AG04450 (cell line): ENCODE data around the gene SDC3. TPM values are rescaled to one million over a fixed set of nuclear protein-coding genes. Genes with fewer than 3 reads are reported as not detected.

Experiments
- CTCF ChIA-PET: fragments of 300-600, 350-600 bp; formaldehyde crosslinking; extraction: SDS; loops from one replicate; lab custom pipeline; 2022; ENCODE audit warnings: antibody characterized with exemption, inconsistent platforms; lab: Charles Lee
- POLR2A ChIA-PET: fragments of 350-600 bp; formaldehyde crosslinking; extraction: SDS; loops from one replicate; lab custom pipeline; 2021; ENCODE audit warnings: antibody characterized with exemption, inconsistent platforms; lab: Yijun Ruan, JAX
- DNase-seq: peaks from one replicate; pipeline ENCODE4 v3.0.0-alpha.2; 2011; ENCODE audit warnings: low read depth, low spot score
- H3K27ac ChIP-seq: one replicate; pipeline ENCODE4 v1.5.1; 2012; ENCODE audit warnings: low read depth, low read length, control low read depth
- H3K27me3 ChIP-seq: one replicate; pipeline ENCODE4 v1.6.0; 2012; ENCODE audit warnings: low read length; ENCODE audit not compliant: control insufficient read depth, insufficient read depth
- H3K4me3 ChIP-seq: 2 replicates; pipeline ENCODE4 v1.5.1; 2011; ENCODE audit warnings: mild to moderate bottlenecking, low read depth, low read length, control low read depth
- H3K9me3 ChIP-seq: 2 replicates; pipeline ENCODE4 v1.5.1; 2012; ENCODE audit warnings: low read length; ENCODE audit not compliant: control insufficient read depth, insufficient read depth
- polyA plus RNA-seq: library from polyadenylated mRNA; depleted of rRNA; stranded (reverse); fragments of >200 nt; gene quantifications from 2 replicates; pipeline ENCODE4 v1.2.3, GENCODE V29; 2011
- TF ChIP-seq, protein P1 (sequence below): IDR thresholded peaks from 2 replicates; pipeline ENCODE4 v1.5.1; 2011; ENCODE audit warnings: low read depth, low read length, control low read depth, inconsistent platforms

Gene SDC3
- polyA plus RNA-seq, 1 experiment, result 21.7 TPM

DNA sequence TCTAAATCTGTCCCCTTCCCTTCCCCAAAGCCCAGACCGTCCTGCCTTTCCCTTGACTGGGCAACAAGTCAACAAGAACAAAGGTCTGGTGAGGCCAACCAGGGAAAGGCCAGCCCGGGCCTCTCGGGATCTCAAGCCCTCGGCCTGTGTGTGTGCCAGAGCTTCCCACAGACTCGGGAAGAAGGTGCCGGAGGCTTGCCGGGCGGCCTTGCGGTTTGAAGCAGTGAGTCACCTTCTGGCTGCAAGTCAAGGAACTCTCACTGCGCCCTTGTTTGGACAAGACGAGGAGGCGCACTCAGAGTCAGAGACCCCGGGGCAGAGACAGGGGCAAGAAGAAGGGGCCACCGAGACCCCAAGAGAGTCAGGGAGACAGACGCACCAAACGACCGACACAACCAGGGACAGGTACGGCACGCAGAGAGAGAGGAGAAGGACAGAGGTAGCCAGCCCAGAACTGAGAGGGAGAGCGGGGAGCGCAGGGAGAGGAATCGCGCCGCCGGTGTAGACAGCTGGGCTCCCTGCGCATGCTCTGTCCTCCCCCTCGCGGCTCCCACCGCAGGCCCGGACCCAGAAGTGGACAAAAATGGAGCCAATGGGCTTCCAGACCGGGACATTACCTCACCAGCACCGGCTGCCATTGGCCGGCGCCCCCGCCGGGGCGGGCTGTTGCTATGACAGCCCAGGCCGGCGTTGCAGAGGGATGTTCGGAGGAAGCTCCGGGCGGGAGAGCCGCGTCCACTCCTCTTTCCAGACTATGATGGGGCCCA lies 84.4 kb downstream of the SDC3 start:
- H3K9me3 ChIP-seq, result no peaks in the 10 kb centered on the region
- H3K4me3 ChIP-seq, result peak overlapping the region; percentile 70
- peak overlapping the region; percentile 99 for H3K27ac ChIP-seq
- ChIA-PET POLR2A (interaction anchor here (0.6 to 2.0 kb wide), 10 partner anchors 14 to 99 kb away, joined by 3 to 27 read pairs (median 4); no protein-coding TSS in a partner anchor), CTCF (interaction anchor here (0.6 to 2.9 kb wide), 3 partner anchors 22 to 1503 kb away, joined by 3 to 14 read pairs (median 3); no protein-coding TSS in a partner anchor)
- DNase-seq, result peak; percentile 99
- no peaks in the 10 kb centered on the region for H3K27me3 ChIP-seq
- TF ChIP-seq, protein P1, sequence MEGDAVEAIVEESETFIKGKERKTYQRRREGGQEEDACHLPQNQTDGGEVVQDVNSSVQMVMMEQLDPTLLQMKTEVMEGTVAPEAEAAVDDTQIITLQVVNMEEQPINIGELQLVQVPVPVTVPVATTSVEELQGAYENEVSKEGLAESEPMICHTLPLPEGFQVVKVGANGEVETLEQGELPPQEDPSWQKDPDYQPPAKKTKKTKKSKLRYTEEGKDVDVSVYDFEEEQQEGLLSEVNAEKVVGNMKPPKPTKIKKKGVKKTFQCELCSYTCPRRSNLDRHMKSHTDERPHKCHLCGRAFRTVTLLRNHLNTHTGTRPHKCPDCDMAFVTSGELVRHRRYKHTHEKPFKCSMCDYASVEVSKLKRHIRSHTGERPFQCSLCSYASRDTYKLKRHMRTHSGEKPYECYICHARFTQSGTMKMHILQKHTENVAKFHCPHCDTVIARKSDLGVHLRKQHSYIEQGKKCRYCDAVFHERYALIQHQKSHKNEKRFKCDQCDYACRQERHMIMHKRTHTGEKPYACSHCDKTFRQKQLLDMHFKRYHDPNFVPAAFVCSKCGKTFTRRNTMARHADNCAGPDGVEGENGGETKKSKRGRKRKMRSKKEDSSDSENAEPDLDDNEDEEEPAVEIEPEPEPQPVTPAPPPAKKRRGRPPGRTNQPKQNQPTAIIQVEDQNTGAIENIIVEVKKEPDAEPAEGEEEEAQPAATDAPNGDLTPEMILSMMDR, result no peak

DNA sequence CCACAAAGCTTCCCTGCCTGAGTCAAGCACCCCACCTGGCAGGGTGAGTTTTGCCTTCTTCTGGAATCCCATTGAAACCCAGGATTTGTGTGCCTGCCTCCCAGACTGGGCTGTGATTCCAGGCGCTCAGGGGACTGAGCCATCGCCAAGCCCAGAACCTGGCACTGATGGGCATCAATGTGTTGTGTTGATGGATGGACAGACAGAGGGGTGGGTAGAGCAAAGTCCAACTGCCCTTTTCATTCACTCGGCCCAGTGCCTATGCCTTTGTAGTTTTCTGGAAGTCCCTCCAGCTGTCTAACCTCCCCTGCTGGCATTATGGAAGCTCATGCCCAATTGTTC lies 85.0 kb downstream of the SDC3 start:
- ChIA-PET POLR2A (interaction anchor here (0.6 to 2.0 kb wide), 6 partner anchors 14 to 99 kb away, joined by 3 to 27 read pairs (median 4); no protein-coding TSS in a partner anchor), CTCF (interaction anchor here (0.6 to 2.9 kb wide), 3 partner anchors 22 to 1503 kb away, joined by 3 to 14 read pairs (median 3); no protein-coding TSS in a partner anchor)
- no peak for DNase-seq
- H3K27me3 ChIP-seq, result no peaks in the 10 kb centered on the region
- H3K9me3 ChIP-seq, result no peaks in the 10 kb centered on the region
- TF ChIP-seq, protein P1, result no peak
- H3K4me3 ChIP-seq, result peak overlapping the region; percentile 70
- H3K27ac ChIP-seq, result peak overlapping the region; percentile 99

DNA sequence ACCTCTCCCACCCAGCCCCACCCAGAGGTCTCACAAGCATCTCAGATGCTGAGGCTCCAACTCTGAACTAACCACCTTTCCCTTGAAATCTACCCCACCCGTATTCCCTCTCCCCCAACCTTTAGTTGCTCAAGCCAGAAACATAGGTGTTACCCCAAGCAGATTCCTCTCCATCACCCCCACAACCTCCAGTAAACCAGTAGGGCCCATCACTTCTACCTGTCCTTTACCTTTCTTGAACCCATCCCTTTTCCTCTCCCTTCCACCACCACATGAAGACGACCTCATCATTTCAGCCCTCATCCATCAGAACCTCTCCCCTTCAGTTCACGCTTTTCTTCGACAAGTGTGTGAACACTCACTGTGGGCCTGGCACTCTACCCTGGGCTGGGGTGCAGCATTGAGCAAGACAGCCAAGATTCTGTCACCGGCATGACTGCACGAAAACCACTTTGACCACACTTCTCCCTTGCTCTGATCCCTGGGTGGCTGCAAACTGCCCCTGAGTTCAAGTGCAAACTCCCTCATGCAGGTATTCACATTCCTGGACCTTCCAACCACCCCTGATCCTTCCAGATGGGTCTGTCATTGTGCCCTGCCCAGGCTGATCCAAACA lies 85.5 kb downstream of the SDC3 start:
- Histone ChIP-seq H3K9me3 (no peaks in the 10 kb centered on the region), H3K4me3 (no peak overlapping the region), H3K27me3 (no peaks in the 10 kb centered on the region), H3K27ac (peak overlapping the region; percentile 99)
- TF ChIP-seq, protein P1, result no peak
- ChIA-PET POLR2A (interaction anchor here (0.6 to 2.0 kb wide), 3 partner anchors 13 to 100 kb away, joined by 3 to 27 read pairs (median 3); no protein-coding TSS in a partner anchor), CTCF (interaction anchor here (2.9 to 3.6 kb wide), 2 partner anchors 21 kb away, joined by 14 to 19 read pairs; no protein-coding TSS in a partner anchor)
- no peak for DNase-seq

DNA sequence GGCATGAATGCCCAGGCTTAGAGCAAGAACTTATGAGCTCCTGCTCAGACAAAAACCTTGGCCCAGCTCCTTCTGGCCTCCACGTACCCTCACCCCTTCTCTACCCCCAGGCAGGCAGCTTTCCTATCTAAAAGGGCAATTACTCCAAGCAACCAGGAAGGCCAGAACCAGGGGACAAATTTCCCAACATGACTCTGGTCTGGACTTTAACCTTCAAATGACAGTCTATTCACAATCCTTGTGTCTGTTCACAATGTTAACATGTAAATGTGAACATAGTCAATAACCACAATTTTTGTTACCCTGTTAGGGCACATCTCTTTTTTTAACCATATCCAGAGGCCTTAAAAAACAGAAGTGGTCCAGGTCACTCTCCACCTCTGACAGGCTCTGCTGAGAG lies 86.6 kb downstream of the SDC3 start:
- Histone ChIP-seq H3K27ac (no peak overlapping the region), H3K27me3 (no peaks in the 10 kb centered on the region), H3K4me3 (no peak overlapping the region), H3K9me3 (no peaks in the 10 kb centered on the region)
- TF ChIP-seq, protein P1, result no peak
- POLR2A ChIA-PET, result no interaction called here
- no peak for DNase-seq
- CTCF ChIA-PET, result interaction anchor here (3.6 kb wide), 1 partner anchor 20 kb away, joined by 19 read pairs; no protein-coding TSS in a partner anchor
